Measurements from ENCODE around the gene PLCD3. TPM values are rescaled to one million over a fixed set of nuclear protein-coding genes. Genes with fewer than 3 reads are reported as not detected.

Gene PLCD3
- total RNA-seq, 6 experiments from 2014 or later = 2.0 to 26.4 (median 3.0) TPM

GRCh38 chr17:45168991-45169752, 36.9 kb upstream of the PLCD3 start:
- no peak for DNase-seq
- no peak for ATAC-seq
- H3K27me3 ChIP-seq = no peaks in the 10 kb centered on the region
- intact Hi-C loops (cut with DNase I) = no loop called here
- H3K9me3 ChIP-seq = no peaks in the 10 kb centered on the region
- peaks cover 0 to 35% (median 9%) of the 10 kb centered on the region in 4 donors for H3K4me1 ChIP-seq
- 92% methylated on average over 14 of the region's 43 CpGs for WGBS (ENCODE audit: insufficient coverage, low coverage, low lambda C conversion rate, missing lambda C conversion rate)
- peaks cover 0 to 3% (median 0%) of the 10 kb centered on the region in 4 donors for H3K36me3 ChIP-seq
- TF ChIP-seq CTCF (IDR thresholded peaks at IDR 0.05) (no peak), POLR2A (IDR thresholded peaks at IDR 0.05) (no peak)
- no peak overlapping the region for H3K4me3 ChIP-seq
- H3K27ac ChIP-seq = no peak overlapping the region

- Histone ChIP-seq H3K4me1 (peaks cover 0 to 34% (median 9%) of the 10 kb centered on the region in 4 donors), H3K27me3 (no peaks in the 10 kb centered on the region), H3K9me3 (no peaks in the 10 kb centered on the region), H3K36me3 (peaks cover 0 to 3% (median 0%) of the 10 kb centered on the region in 4 donors), H3K27ac (peak overlapping the region in 1 of 3 donors; percentile 40), H3K4me3 (no peak overlapping the region)
- intact Hi-C loops (cut with DNase I) = loop anchor here in 1 of 2 donors (5.0 kb wide), 1 partner anchor 32 kb away; no protein-coding TSS in a partner anchor
- WGBS (ENCODE audit: insufficient coverage, low coverage, low lambda C conversion rate, missing lambda C conversion rate) = 60% methylated on average over 4 of the region's 7 CpGs
- no peak for TF ChIP-seq CTCF (IDR thresholded peaks at IDR 0.05)
- no peak for TF ChIP-seq POLR2A (IDR thresholded peaks at IDR 0.05)
- DNase-seq (peak in 1 of 3 donors; percentile 77), ATAC-seq (peak in 1 of 4 donors; percentile 7)
Observed at GRCh38 chr17:45164734-45165269, 32.5 kb upstream of the PLCD3 start.

GRCh38 chr17:45162025-45162687, 29.8 kb upstream of the PLCD3 start:
- H3K27ac ChIP-seq = peak overlapping the region; percentile 2 to 81 (median 17)
- WGBS (ENCODE audit: insufficient coverage, low coverage, low lambda C conversion rate, missing lambda C conversion rate) = 0% methylated on average over 1 of the region's 9 CpGs
- peak overlapping the region; percentile 28 to 47 (median 37) for H3K4me3 ChIP-seq
- TF ChIP-seq POLR2A (IDR thresholded peaks at IDR 0.05) (no peak), CTCF (IDR thresholded peaks at IDR 0.05) (no peak)
- intact Hi-C loops (cut with DNase I) = loop anchor here in 1 of 2 donors (5.0 kb wide), 1 partner anchor 35 kb away; no protein-coding TSS in a partner anchor
- no peaks in the 10 kb centered on the region for H3K36me3 ChIP-seq
- ATAC-seq = no peak
- peak in 1 of 3 donors; percentile 61 for DNase-seq
- H3K4me1 ChIP-seq = peaks cover 0 to 52% (median 12%) of the 10 kb centered on the region in 4 donors
- H3K9me3 ChIP-seq = no peaks in the 10 kb centered on the region
- H3K27me3 ChIP-seq = no peaks in the 10 kb centered on the region

- WGBS (ENCODE audit: insufficient coverage, low coverage, low lambda C conversion rate, missing lambda C conversion rate) = 0% methylated on average over 19 of the region's 53 CpGs
- intact Hi-C loops (cut with DNase I) = loop anchor here in 1 of 2 donors (5.0 kb wide), 1 partner anchor 36 kb away; no protein-coding TSS in a partner anchor
Observed at GRCh38 chr17:45161288-45162024, 29.1 kb upstream of the PLCD3 start, which contains the start of gene HEXIM2. Gene HEXIM2, plus strand, starts transcription at chr17:45161875. Its CDS starts 919 bp downstream, at chr17:45162794.

More at GRCh38 chr17:45161288-45162024, 29.1 kb upstream of the PLCD3 start, which contains the start of gene HEXIM2:
- Histone ChIP-seq H3K9me3 (no peaks in the 10 kb centered on the region), H3K4me3 (peak within 1 kb of the TSS; percentile 89 to 91 (median 90)), H3K27ac (peak within 1 kb of the TSS; percentile 100), H3K27me3 (no peaks in the 10 kb centered on the region), H3K4me1 (peaks cover 0 to 52% (median 12%) of the 10 kb centered on the region in 4 donors), H3K36me3 (no peaks in the 10 kb centered on the region)
- DNase-seq = peak; percentile 96 to 98 (median 98)
- TF ChIP-seq POLR2A (IDR thresholded peaks at IDR 0.05) (peak; percentile 89), CTCF (IDR thresholded peaks at IDR 0.05) (no peak)
- ATAC-seq = peak; percentile 90 to 97 (median 92)

Measured in right lobe of liver (tissue), 6 donors.